IMR-90 (cell line): Measurements from ENCODE around the gene TBC1D22A. TPM values are rescaled to one million over a fixed set of nuclear protein-coding genes. Genes with fewer than 3 reads are reported as not detected.

Experiments used
- ATAC-seq: fragments of 200-7000 bp; cut with Tn5 transposase; 2 replicates; pipeline ENCODE4 v1.9.1; 2020; ENCODE audit warnings: low read depth, mild to moderate bottlenecking, moderate library complexity
- BruUV-seq: library from RNA; stranded (reverse); fragments of 400-500 nt; replicated peaks from 2 replicates; lab custom pipeline; 2021; lab: Mats Ljungman, UMichigan
- CTCF ChIA-PET: fragments of 300-600 bp; formaldehyde crosslinking; extraction: SDS; loops from one replicate; lab custom pipeline; 2021; ENCODE audit warnings: antibody characterized with exemption; lab: Yijun Ruan, JAX
- POLR2A ChIA-PET: fragments of 300-600 bp; sonication (Branson Sonifier 250); formaldehyde crosslinking; loops from one replicate; lab custom pipeline; 2022; ENCODE audit warnings: antibody characterized with exemption; ENCODE audit not compliant: unreplicated experiment; lab: Charles Lee
- DNase-seq: peaks from one replicate; pipeline ENCODE4 v3.0.0; 2013
- H2AFZ ChIP-seq: replicated peaks from 2 replicates; pipeline ENCODE3; 2013; ENCODE audit warnings: low read length, mild to moderate bottlenecking; ENCODE audit not compliant: poor library complexity
- H2AK5ac ChIP-seq: 2 replicates; pipeline ENCODE4 v1.6.1; 2013; ENCODE audit warnings: low read depth, low read length, inconsistent platforms
- H2AK9ac ChIP-seq: replicated peaks from 2 replicates; pipeline ENCODE3; 2013; ENCODE audit warnings: mild to moderate bottlenecking, low read depth, low read length, moderate library complexity; ENCODE audit not compliant: poor library complexity
- H2BK120ac ChIP-seq: 2 replicates; pipeline ENCODE4 v1.6.1; 2013; ENCODE audit warnings: low read depth, low read length, inconsistent platforms
- H2BK15ac ChIP-seq: 3 replicates; pipeline ENCODE4 v1.6.1; 2013; ENCODE audit warnings: low read depth, low read length, inconsistent platforms
- H2BK20ac ChIP-seq: 2 replicates; pipeline ENCODE4 v1.6.1; 2013; ENCODE audit warnings: low read depth, mild to moderate bottlenecking, inconsistent platforms, low read length, moderate library complexity
- H2BK5ac ChIP-seq: 2 replicates; pipeline ENCODE4 v1.6.1; 2013; ENCODE audit warnings: mild to moderate bottlenecking, low read depth, low read length, inconsistent platforms; ENCODE audit not compliant: poor library complexity, severe bottlenecking
- H3K14ac ChIP-seq: replicated peaks from 2 replicates; pipeline ENCODE4 v1.6.1; 2013; ENCODE audit warnings: low read depth, low read length, inconsistent platforms
- H3K18ac ChIP-seq: 2 replicates; pipeline ENCODE4 v1.6.1; 2013; ENCODE audit warnings: low read depth, low read length, control low read depth
- H3K23ac ChIP-seq: 2 replicates; pipeline ENCODE4 v1.6.1; 2013; ENCODE audit warnings: low read depth, low read length, inconsistent platforms
- H3K27ac ChIP-seq: 2 replicates; pipeline ENCODE4 v1.5.1; 2013; ENCODE audit warnings: mild to moderate bottlenecking, control low read depth, low read length; ENCODE audit not compliant: insufficient read depth
- H3K27me3 ChIP-seq: 2 replicates; pipeline ENCODE4 v1.6.1; 2013; ENCODE audit warnings: low read length; ENCODE audit not compliant: control insufficient read depth, insufficient read depth
- H3K36me3 ChIP-seq: 2 replicates; pipeline ENCODE4 v1.6.1; 2013; ENCODE audit warnings: low read length, mixed read lengths; ENCODE audit not compliant: control insufficient read depth, insufficient read depth
- H3K4ac ChIP-seq: 2 replicates; pipeline ENCODE4 v1.6.1; 2013; ENCODE audit warnings: low read depth, low read length, inconsistent platforms
- H3K4me1 ChIP-seq: 2 replicates; pipeline ENCODE4 v1.6.1; 2013; ENCODE audit warnings: low read length, mixed read lengths; ENCODE audit not compliant: control insufficient read depth, insufficient read depth
- H3K4me2 ChIP-seq: 2 replicates; pipeline ENCODE4 v1.6.1; 2013; ENCODE audit warnings: low read depth, mild to moderate bottlenecking, control low read depth, low read length, moderate library complexity
- H3K4me3 ChIP-seq: 2 replicates; pipeline ENCODE4 v1.5.1; 2013; ENCODE audit warnings: low read depth, mild to moderate bottlenecking, control low read depth, low read length, moderate library complexity; ENCODE audit not compliant: insufficient read depth
- H3K56ac ChIP-seq: 2 replicates; pipeline ENCODE4 v1.6.1; 2013; ENCODE audit warnings: low read length, inconsistent platforms; ENCODE audit not compliant: insufficient read depth; ENCODE audit errors: extremely low read depth
- H3K79me1 ChIP-seq, 2 experiments: 2 replicates each; pipeline ENCODE4 v1.6.1; 2013; ENCODE audit warnings: low read length in 2 of 2, inconsistent platforms in 1 of 2, low read depth in 1 of 2
- H3K9ac ChIP-seq: 2 replicates; pipeline ENCODE4 v1.6.1; 2013; ENCODE audit warnings: low read depth, low read length, control low read depth
- H3K9me1 ChIP-seq: 2 replicates; pipeline ENCODE4 v1.6.1; 2013; ENCODE audit warnings: low read length, inconsistent platforms; ENCODE audit not compliant: insufficient read depth
- H3K9me3 ChIP-seq: 2 replicates; pipeline ENCODE4 v1.6.1; 2013; ENCODE audit warnings: low read length; ENCODE audit not compliant: control insufficient read depth, insufficient read depth
- H4K20me1 ChIP-seq: 2 replicates; pipeline ENCODE4 v1.6.1; 2013; ENCODE audit warnings: low read length, inconsistent platforms; ENCODE audit not compliant: insufficient read depth
- H4K5ac ChIP-seq: 2 replicates; pipeline ENCODE4 v1.6.1; 2013; ENCODE audit warnings: mild to moderate bottlenecking, low read depth, low read length, control low read depth
- H4K8ac ChIP-seq, 2 experiments: 2 replicates each; pipeline ENCODE4 v1.6.1; 2013; ENCODE audit warnings: low read depth in 2 of 2, low read length in 2 of 2, control low read depth in 1 of 2, inconsistent platforms in 1 of 2
- H4K91ac ChIP-seq: 2 replicates; pipeline ENCODE4 v1.6.1; 2013; ENCODE audit warnings: low read depth, low read length, inconsistent platforms; ENCODE audit not compliant: insufficient read depth
- BHLHE40 ChIP-seq: fragments of 150-350 bp; IDR thresholded peaks from 2 replicates; pipeline ENCODE4 v1.6.1; 2016; ENCODE audit warnings: mild to moderate bottlenecking, low read depth, low read length
- FOS ChIP-seq: fragments of 150-350 bp; IDR thresholded peaks from 2 replicates; pipeline ENCODE4 v1.6.1; 2016; ENCODE audit warnings: low read depth, low read length
- MXI1 ChIP-seq: IDR thresholded peaks from 2 replicates; pipeline ENCODE4 v1.6.1; 2012; ENCODE audit warnings: low read depth, mild to moderate bottlenecking, low read length, moderate library complexity, borderline replicate concordance
- POLR2A ChIP-seq: IDR thresholded peaks from 2 replicates; pipeline ENCODE4 v1.6.1; 2012; ENCODE audit warnings: mild to moderate bottlenecking, low read depth, low read length
- RCOR1 ChIP-seq: IDR thresholded peaks from 2 replicates; pipeline ENCODE4 v1.6.1; 2012; ENCODE audit warnings: mild to moderate bottlenecking, low read length, improper control_type of control experiment; ENCODE audit not compliant: insufficient replicate concordance
- SMC3 ChIP-seq: fragments of 150-350 bp; IDR thresholded peaks from 2 replicates; pipeline ENCODE4 v1.6.1; 2016; ENCODE audit warnings: low read depth, mild to moderate bottlenecking, antibody characterized with exemption, low read length, moderate library complexity
- USF2 ChIP-seq: fragments of 150-350 bp; IDR thresholded peaks from 2 replicates; pipeline ENCODE4 v1.6.1; 2017; ENCODE audit warnings: mild to moderate bottlenecking, antibody characterized with exemption, low read length, low read depth
- WGBS, 2 experiments: methylation state at CpG; one replicate each; pipeline versions ENCODE4 v1.1.5 to v1.1.7; 2013; ENCODE audit warnings: missing lambda C conversion rate in 2 of 2; ENCODE audit not compliant: insufficient read length in 1 of 2; ENCODE audit errors: extremely low coverage in 2 of 2; 5-methylcytosine and 5-hydroxymethylcytosine counted together
- dilution Hi-C: fragments of 300-500 bp; cut with HindIII; formaldehyde crosslinking; loops from one replicate; pipeline ENCODE4 v1.14.3; 2018; ENCODE audit warnings: low sequenced_read_pairs; ENCODE audit not compliant: unreplicated experiment
- in situ Hi-C: fragments of 300-500 bp; cut with MboI; formaldehyde crosslinking; loops from 3 replicates; pipeline ENCODE4 v1.14.3; 2019; ENCODE audit warnings: low sequenced_read_pairs, inconsistent platforms, mixed read lengths
- intact Hi-C: fragments of 100-400 bp; cut with micrococcal nuclease; formaldehyde crosslinking; loops from 2 replicates; pipeline ENCODE4 v1.10.0; 2022
- polyA plus RNA-seq, 3 experiments: library from polyadenylated mRNA; depleted of rRNA; stranded (reverse); fragments of >200 nt; gene quantifications; 2 replicates each; pipeline ENCODE4 v1.2.3, GENCODE V29; 2012; ENCODE audit warnings: low replicate concordance in 1 of 3
- total RNA-seq: library from RNA; depleted of rRNA; stranded (reverse); fragments of >200 nt; gene quantifications from 2 replicates; pipeline ENCODE4 v1.2.3, GENCODE V29; 2012

TBC1D22A gene
- total and polyA plus RNA-seq, 2 of the 4 experiments (the other 2 are of a cell fraction) = 9.0 to 16.7 TPM

- Histone ChIP-seq H3K9me1 (peaks cover 21% of the 10 kb centered on the region), H3K36me3 (peaks cover 24% of the 10 kb centered on the region), H3K4me2 (no peak overlapping the region), H3K18ac (no peak overlapping the region), H3K56ac (no peak overlapping the region), H3K27me3 (no peaks in the 10 kb centered on the region), H3K9ac (no peak overlapping the region), H4K20me1 (peaks cover 82% of the 10 kb centered on the region), H3K9me3 (no peaks in the 10 kb centered on the region), H3K14ac (no peak overlapping the region), H4K8ac (no peak overlapping the region), H2BK15ac (no peak overlapping the region), H4K91ac (no peak overlapping the region), H3K27ac (no peak overlapping the region), H2AK9ac (no peak overlapping the region), H3K4me1 (peaks cover 33% of the 10 kb centered on the region), H2BK120ac (no peak overlapping the region), H2BK5ac (no peak overlapping the region), H2AK5ac (0 out of 2 replicates have a peak overlapping the region, but pooled peaks have one; percentile 33), H3K23ac (no peak overlapping the region), H3K79me1 (peaks cover 32 to 78% of the 10 kb centered on the region in 2 experiments), H2AFZ (no peak overlapping the region), H2BK20ac (no peak overlapping the region), H4K5ac (no peak overlapping the region), H3K4me3 (no peak overlapping the region), H3K4ac (no peak overlapping the region)
- DNase-seq = no peak
- ATAC-seq = peak; percentile 33
- no TSS peak for BruUV-seq
- in situ Hi-C loops = no loop called here
- 65% methylated on average over 13 of the region's 22 CpGs; no CpG with 5 or more reads in 1 of the 2 experiments for WGBS, 2 experiments
- ChIA-PET POLR2A (no interaction called here), CTCF (no interaction called here)
- TF ChIP-seq MXI1 = 0 out of 2 replicates have a peak, but pooled peaks have one; percentile 16
- TF ChIP-seq FOS = no peak
- peak; percentile 60; the same call in 1 of the 2 replicates for TF ChIP-seq BHLHE40
- no peak for TF ChIP-seq POLR2A
- TF ChIP-seq RCOR1 = no peak
- no peak for TF ChIP-seq SMC3
- peak; percentile 6; the same call in 1 of the 2 replicates for TF ChIP-seq USF2
- intact Hi-C loops = no loop called here
- dilution Hi-C loops = no loop called here
Observed at GRCh38 chr22:46731246-46732040, 31.0 kb upstream of the TBC1D22A start.
